Islet of Langerhans (tissue), 1 donor: ENCODE measurements around the gene TGFB1.

Experiments used
- FAIRE-seq: peaks from one replicate; lab custom pipeline; 2011; peaks lifted over from hg19 to GRCh38; lab: Jason Lieb, UNC

Gene TGFB1

GRCh38 chr19:41321204-41321599 is 32.5 kb downstream of the TGFB1 start:
- no peak for FAIRE-seq

GRCh38 chr19:41320568-41320967 is 33.2 kb downstream of the TGFB1 start:
- no peak for FAIRE-seq

GRCh38 chr19:41320185-41320518 is 33.6 kb downstream of the TGFB1 start:
- FAIRE-seq, result no peak

- FAIRE-seq, result no peak
Observed at GRCh38 chr19:41319500-41320184, 34.1 kb downstream of the TGFB1 start.

GRCh38 chr19:41318696-41319499 is 34.8 kb downstream of the TGFB1 start:
- FAIRE-seq, result no peak

GRCh38 chr19:41316306-41316920 is 37.3 kb downstream of the TGFB1 start:
- FAIRE-seq, result no peak

- FAIRE-seq, result no peak
Observed at GRCh38 chr19:41311613-41312012, 42.1 kb downstream of the TGFB1 start.

GRCh38 chr19:41311072-41311471 is 42.6 kb downstream of the TGFB1 start:
- no peak for FAIRE-seq

- FAIRE-seq, result no peak
Observed at GRCh38 chr19:41310033-41310831, 43.5 kb downstream of the TGFB1 start, which contains the start of gene CCDC97. CCDC97 (plus strand) TSS chr19:41310172; CDS start chr19:41310311, 139 bp downstream.

GRCh38 chr19:41309180-41310032 is 44.3 kb downstream of the TGFB1 start:
- no peak for FAIRE-seq

- no peak for FAIRE-seq
Observed at GRCh38 chr19:41308450-41309179, 45.1 kb downstream of the TGFB1 start.

GRCh38 chr19:41307954-41308449 is 45.7 kb downstream of the TGFB1 start:
- FAIRE-seq, result no peak

- no peak for FAIRE-seq
Observed at GRCh38 chr19:41307090-41307875, 46.4 kb downstream of the TGFB1 start.

GRCh38 chr19:41305927-41306793 is 47.6 kb downstream of the TGFB1 start:
- FAIRE-seq, result no peak

GRCh38 chr19:41304706-41305483 is 48.8 kb downstream of the TGFB1 start:
- no peak for FAIRE-seq

GRCh38 chr19:41303954-41304353 is 49.8 kb downstream of the TGFB1 start:
- FAIRE-seq, result no peak

- no peak for FAIRE-seq
Observed at GRCh38 chr19:41302624-41303351, 50.9 kb downstream of the TGFB1 start.
